ENCODE data around the gene SCN7A. TPM values are rescaled to one million over a fixed set of nuclear protein-coding genes. Genes with fewer than 3 reads are reported as not detected.
A peak's percentile ranks its signal among the peaks of the same experiment; 100 is the strongest.

The SCN7A gene
- total RNA-seq, 1 donor from 2014 or later = 3.3 TPM

DNA sequence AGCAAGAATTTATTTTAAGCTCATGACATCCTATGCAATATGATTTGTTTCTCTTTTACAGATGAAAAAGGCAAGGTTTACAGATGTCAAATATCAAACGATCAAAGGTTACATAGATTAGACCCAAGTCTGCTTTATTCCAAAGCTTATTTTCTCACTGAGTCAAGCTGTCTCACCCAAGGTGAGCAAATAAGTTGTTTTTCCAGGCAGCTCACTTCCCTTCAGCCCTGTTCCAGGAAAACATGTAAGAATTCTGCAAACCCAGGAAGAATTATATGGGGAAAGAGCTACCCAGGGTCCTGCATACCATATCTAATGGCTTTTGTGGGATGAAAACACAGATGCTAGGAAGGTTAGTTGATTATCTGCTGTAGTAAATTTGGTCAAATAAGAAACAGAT is 60.6 kb downstream of the SCN7A start:
- Mint-ChIP-seq H3K27ac (no peak overlapping the region), H3K9me3 (ENCODE audit: low read depth) (peaks cover 3% of the 10 kb centered on the region), H3K4me3 (ENCODE audit: low read depth) (no peak overlapping the region), H3K27me3 (no peaks in the 10 kb centered on the region), H3K4me1 (ENCODE audit: low read depth) (peaks cover 11% of the 10 kb centered on the region), H3K36me3 (ENCODE audit: insufficient read depth) (peaks cover 2% of the 10 kb centered on the region)
- TF ChIP-seq, protein P1, sequence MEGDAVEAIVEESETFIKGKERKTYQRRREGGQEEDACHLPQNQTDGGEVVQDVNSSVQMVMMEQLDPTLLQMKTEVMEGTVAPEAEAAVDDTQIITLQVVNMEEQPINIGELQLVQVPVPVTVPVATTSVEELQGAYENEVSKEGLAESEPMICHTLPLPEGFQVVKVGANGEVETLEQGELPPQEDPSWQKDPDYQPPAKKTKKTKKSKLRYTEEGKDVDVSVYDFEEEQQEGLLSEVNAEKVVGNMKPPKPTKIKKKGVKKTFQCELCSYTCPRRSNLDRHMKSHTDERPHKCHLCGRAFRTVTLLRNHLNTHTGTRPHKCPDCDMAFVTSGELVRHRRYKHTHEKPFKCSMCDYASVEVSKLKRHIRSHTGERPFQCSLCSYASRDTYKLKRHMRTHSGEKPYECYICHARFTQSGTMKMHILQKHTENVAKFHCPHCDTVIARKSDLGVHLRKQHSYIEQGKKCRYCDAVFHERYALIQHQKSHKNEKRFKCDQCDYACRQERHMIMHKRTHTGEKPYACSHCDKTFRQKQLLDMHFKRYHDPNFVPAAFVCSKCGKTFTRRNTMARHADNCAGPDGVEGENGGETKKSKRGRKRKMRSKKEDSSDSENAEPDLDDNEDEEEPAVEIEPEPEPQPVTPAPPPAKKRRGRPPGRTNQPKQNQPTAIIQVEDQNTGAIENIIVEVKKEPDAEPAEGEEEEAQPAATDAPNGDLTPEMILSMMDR (IDR thresholded peaks at IDR 0.05; ENCODE audit: unreplicated experiment) = no peak
- DNase-seq (ENCODE audit: low spot score, unreplicated experiment) = no peak

DNA sequence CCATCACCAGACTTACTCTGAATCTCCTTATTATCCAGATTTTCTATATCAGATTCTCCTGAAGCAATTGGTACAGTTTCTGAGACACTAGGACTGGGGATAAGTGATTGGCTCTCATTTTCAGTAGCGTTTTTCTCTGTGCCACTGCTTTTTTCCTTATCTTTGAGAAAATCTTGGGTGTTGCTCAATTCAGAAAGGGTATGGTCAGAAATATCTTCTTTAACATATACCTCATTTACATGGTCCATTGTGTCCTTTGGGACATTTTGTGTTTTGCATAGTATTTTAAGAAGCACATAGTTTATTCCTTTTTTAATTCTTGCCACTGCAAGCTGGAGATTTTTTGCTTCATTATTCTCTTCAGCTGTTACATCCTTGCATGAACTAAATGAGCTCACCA is 61.7 kb downstream of the SCN7A start:
- Mint-ChIP-seq H3K27ac (no peak overlapping the region), H3K27me3 (no peaks in the 10 kb centered on the region), H3K9me3 (ENCODE audit: low read depth) (peaks cover 3% of the 10 kb centered on the region), H3K4me3 (ENCODE audit: low read depth) (no peak overlapping the region), H3K4me1 (ENCODE audit: low read depth) (peaks cover 11% of the 10 kb centered on the region), H3K36me3 (ENCODE audit: insufficient read depth) (peaks cover 2% of the 10 kb centered on the region)
- no peak for DNase-seq (ENCODE audit: low spot score, unreplicated experiment)
- TF ChIP-seq, protein P1 (IDR thresholded peaks at IDR 0.05; ENCODE audit: unreplicated experiment) = no peak

DNA sequence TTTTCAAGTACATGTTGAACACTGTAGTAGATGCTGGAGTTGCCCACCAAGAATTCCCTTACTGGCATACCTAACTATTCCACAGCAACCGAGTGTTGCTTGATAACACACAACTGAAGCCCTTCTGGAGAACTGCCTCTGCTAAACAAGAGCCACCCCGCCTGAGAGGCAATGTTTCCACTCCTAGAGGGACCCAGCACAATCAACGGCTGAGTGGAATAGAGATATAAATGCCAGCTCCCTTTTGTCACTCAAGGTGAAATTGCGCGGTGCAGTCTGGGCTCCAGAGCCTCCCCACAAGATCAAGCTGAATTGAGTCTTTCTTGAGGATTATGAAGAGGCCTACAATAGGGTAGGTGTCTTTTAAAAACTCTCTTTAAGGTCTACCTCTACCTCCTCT is 69.2 kb downstream of the SCN7A start:
- H3K9me3 Mint-ChIP-seq (ENCODE audit: low read depth) = no peaks in the 10 kb centered on the region
- no peaks in the 10 kb centered on the region for H3K27me3 Mint-ChIP-seq
- H3K27ac Mint-ChIP-seq = no peak overlapping the region
- H3K4me1 Mint-ChIP-seq (ENCODE audit: low read depth) = no peaks in the 10 kb centered on the region
- no peak for DNase-seq (ENCODE audit: low spot score, unreplicated experiment)
- H3K36me3 Mint-ChIP-seq (ENCODE audit: insufficient read depth) = no peaks in the 10 kb centered on the region
- H3K4me3 Mint-ChIP-seq (ENCODE audit: low read depth) = no peak overlapping the region
- TF ChIP-seq, protein P1 (IDR thresholded peaks at IDR 0.05; ENCODE audit: unreplicated experiment) = no peak

DNA sequence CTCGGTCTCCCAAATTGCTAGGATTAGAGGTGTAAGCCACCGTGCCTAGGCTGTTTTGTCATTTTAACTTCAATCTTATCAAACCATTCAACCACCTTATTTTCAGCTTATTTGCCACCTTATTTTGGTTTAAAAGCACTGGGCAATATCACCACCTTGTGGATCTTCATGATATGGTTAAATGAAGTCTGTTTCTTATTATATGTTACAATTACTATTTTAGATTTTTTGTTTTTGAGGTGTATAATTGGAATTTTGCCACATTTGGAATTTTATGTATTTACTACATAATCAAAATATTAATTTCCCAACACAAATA is 74.5 kb downstream of the SCN7A start:
- no peak overlapping the region for H3K4me3 Mint-ChIP-seq (ENCODE audit: low read depth)

DNA sequence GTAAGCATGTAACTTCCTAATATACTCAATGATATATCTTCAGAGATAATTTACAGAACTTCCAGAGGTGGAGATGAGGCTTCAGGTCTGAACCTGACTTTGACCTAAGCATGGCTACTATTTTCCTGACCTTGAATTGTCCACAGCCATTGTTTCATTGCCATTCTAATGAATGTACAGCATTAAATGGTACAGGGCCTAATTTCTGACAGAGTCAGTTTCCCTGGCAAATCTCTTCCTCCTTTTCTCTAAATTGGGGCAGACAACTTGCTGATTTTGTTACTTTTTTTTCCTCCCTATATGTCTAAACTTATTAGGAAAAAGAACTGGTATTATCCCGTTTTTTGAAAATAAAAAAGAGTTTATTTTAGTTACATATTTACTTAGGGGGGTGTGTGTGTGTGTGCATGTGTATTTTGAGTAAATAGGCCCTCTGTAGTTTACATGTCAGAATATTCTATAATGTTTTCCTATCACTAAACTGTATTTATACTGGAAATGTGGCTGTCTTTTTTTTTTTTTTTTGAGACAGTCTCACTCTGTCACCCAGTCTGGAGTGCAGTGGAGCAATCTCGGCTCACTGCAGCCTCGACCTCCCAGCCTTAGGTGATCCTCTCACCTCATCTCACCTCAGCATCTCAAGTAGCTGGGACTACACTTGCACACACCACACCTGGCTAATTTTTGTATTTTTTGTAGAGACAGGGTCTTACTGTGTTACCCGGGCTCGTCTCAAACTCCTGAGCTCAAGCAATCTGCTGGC is 75.0 kb downstream of the SCN7A start:
- Mint-ChIP-seq H3K4me1 (ENCODE audit: low read depth) (peaks cover 1% of the 10 kb centered on the region), H3K27me3 (no peaks in the 10 kb centered on the region), H3K36me3 (ENCODE audit: insufficient read depth) (no peaks in the 10 kb centered on the region), H3K9me3 (ENCODE audit: low read depth) (no peaks in the 10 kb centered on the region), H3K4me3 (ENCODE audit: low read depth) (no peak overlapping the region), H3K27ac (no peak overlapping the region)
- TF ChIP-seq, protein P1 (IDR thresholded peaks at IDR 0.05; ENCODE audit: unreplicated experiment) = no peak
- no peak for DNase-seq (ENCODE audit: low spot score, unreplicated experiment)

More for the DNA sequence above, 74.5 kb downstream of the SCN7A start:
- Mint-ChIP-seq H3K27me3 (no peaks in the 10 kb centered on the region), H3K4me1 (ENCODE audit: low read depth) (peaks cover 1% of the 10 kb centered on the region), H3K27ac (no peak overlapping the region), H3K9me3 (ENCODE audit: low read depth) (no peaks in the 10 kb centered on the region), H3K36me3 (ENCODE audit: insufficient read depth) (no peaks in the 10 kb centered on the region)
- DNase-seq (ENCODE audit: low spot score, unreplicated experiment) = no peak
- TF ChIP-seq, protein P1 (IDR thresholded peaks at IDR 0.05; ENCODE audit: unreplicated experiment) = peak; percentile 71
